ENCODE data around the gene GNA14.

GRCh38 chr9:77547106-77547730 is 100.9 kb downstream of the GNA14 start:
- TF ChIP-seq POLR2AphosphoS5 (IDR thresholded peaks at IDR 0.05) (no peak), POLR2A (IDR thresholded peaks at IDR 0.05) (no peak)

Measured in breast epithelium (tissue), 3 donors.